Stimulated activated CD4-positive, alpha-beta T cell treated with anti-CD3 and anti-CD28 coated beads, Interleukin-4, amount 100 ng/mL, for 48 hours (primary cell): ENCODE measurements around the gene GTF3C1.
A peak's percentile ranks its signal among the peaks of the same experiment; 100 is the strongest.

ENCODE experiments used
- DNase-seq, 2 donors: peaks; one replicate each; pipeline ENCODE4 v3.0.0-alpha.2; 2020; ENCODE audit warnings: low read depth in 2 of 2

GTF3C1 gene

GRCh38 chr16:27520982-27521673 lies 28.6 kb downstream of the GTF3C1 start:
- DNase-seq: no peak

GRCh38 chr16:27518226-27518625 lies 31.5 kb downstream of the GTF3C1 start:
- no peak for DNase-seq

- DNase-seq: no peak
Observed at GRCh38 chr16:27517664-27518063, 32.0 kb downstream of the GTF3C1 start.

- no peak for DNase-seq
Observed at GRCh38 chr16:27516365-27516764, 33.3 kb downstream of the GTF3C1 start.

- DNase-seq: peak; percentile 17 to 24
Observed at GRCh38 chr16:27515874-27516353, 33.8 kb downstream of the GTF3C1 start.

GRCh38 chr16:27514806-27515205 lies 34.9 kb downstream of the GTF3C1 start:
- no peak for DNase-seq

GRCh38 chr16:27511657-27512448 lies 37.9 kb downstream of the GTF3C1 start:
- no peak for DNase-seq

- DNase-seq: no peak
Observed at GRCh38 chr16:27508476-27508875, 41.2 kb downstream of the GTF3C1 start.

- DNase-seq: no peak
Observed at GRCh38 chr16:27506771-27507170, 42.9 kb downstream of the GTF3C1 start.

- DNase-seq: no peak
Observed at GRCh38 chr16:27505297-27506236, 44.1 kb downstream of the GTF3C1 start.

GRCh38 chr16:27503662-27504061 lies 46.1 kb downstream of the GTF3C1 start:
- DNase-seq: no peak

GRCh38 chr16:27500801-27501200 lies 48.9 kb downstream of the GTF3C1 start:
- DNase-seq: no peak

- DNase-seq: no peak
Observed at GRCh38 chr16:27499659-27500055, 50.1 kb downstream of the GTF3C1 start.

GRCh38 chr16:27498916-27499658 lies 50.6 kb downstream of the GTF3C1 start:
- no peak for DNase-seq

GRCh38 chr16:27498031-27498825 lies 51.5 kb downstream of the GTF3C1 start:
- no peak for DNase-seq

GRCh38 chr16:27495191-27495590 lies 54.5 kb downstream of the GTF3C1 start:
- no peak for DNase-seq

- no peak for DNase-seq
Observed at GRCh38 chr16:27492588-27492979, 57.1 kb downstream of the GTF3C1 start.

GRCh38 chr16:27491894-27492587 lies 57.7 kb downstream of the GTF3C1 start:
- DNase-seq: no peak

- no peak for DNase-seq
Observed at GRCh38 chr16:27489906-27490305, 59.8 kb downstream of the GTF3C1 start.

- DNase-seq: no peak
Observed at GRCh38 chr16:27489421-27489820, 60.3 kb downstream of the GTF3C1 start.
